ENCODE results near the gene DLK1.

GRCh38 chr14:100740196-100740825, 13.6 kb downstream of the DLK1 start:
- no peak for TF ChIP-seq ZSCAN12 (CRISPR knock-in tag; IDR thresholded peaks at IDR 0.05)
- TF ChIP-seq ATF7 (IDR thresholded peaks at IDR 0.05) = no peak
- no peak for TF ChIP-seq ATF7 (CRISPR knock-in tag; IDR thresholded peaks at IDR 0.05)
- TF ChIP-seq MAX (IDR thresholded peaks at IDR 0.05) = no peak
- no peak for TF ChIP-seq ZZZ3 (CRISPR knock-in tag; IDR thresholded peaks at IDR 0.05; ENCODE audit: borderline replicate concordance)
- no peak for TF ChIP-seq ZNF224 (CRISPR knock-in tag; IDR thresholded peaks at IDR 0.05)
- no peak for TF ChIP-seq ZNF275 (CRISPR knock-in tag; IDR thresholded peaks at IDR 0.05; ENCODE audit: borderline replicate concordance)
- no peak for TF ChIP-seq ZNF580 (CRISPR knock-in tag; IDR thresholded peaks at IDR 0.05; ENCODE audit: borderline replicate concordance, low read depth)
- TF ChIP-seq CREB3 (CRISPR knock-in tag; IDR thresholded peaks at IDR 0.05) = no peak
- no peak for TF ChIP-seq CTCF (CRISPR knock-in tag; IDR thresholded peaks at IDR 0.05)
- no peak for TF ChIP-seq ATF3 (CRISPR knock-in tag; IDR thresholded peaks at IDR 0.05)
- no peak for TF ChIP-seq ZFP41 (CRISPR knock-in tag; IDR thresholded peaks at IDR 0.05; ENCODE audit: borderline replicate concordance)
- no peak for TF ChIP-seq SMC3 (IDR thresholded peaks at IDR 0.05; ENCODE audit: low read length)
- TF ChIP-seq ZNF597 (CRISPR knock-in tag; IDR thresholded peaks at IDR 0.05) = no peak
- TF ChIP-seq SP2 (CRISPR knock-in tag; IDR thresholded peaks at IDR 0.05) = no peak
